Esophagus muscularis mucosa (tissue), 4 donors: ENCODE measurements around the gene DYNLT4. TPM values are rescaled to one million over a fixed set of nuclear protein-coding genes. Genes with fewer than 3 reads are reported as not detected.

Experiments used
- DNase-seq: peaks from one replicate; pipeline ENCODE4 v3.0.0-alpha.2; 2017; ENCODE audit errors: extremely low spot score
- H3K27ac ChIP-seq, 4 donors: fragments of 200-600 bp; sonication (generic); replicated peaks in 1 of 4; 1 replicate in 3 of 4; 2 replicates in 1 of 4; pipeline ENCODE4 v1.5.1; 2016 to 2019; ENCODE audit warnings: mild to moderate bottlenecking in 1 of 4
- H3K27me3 ChIP-seq, 4 donors: fragments of 200-600 bp; sonication (generic); one replicate each; pipeline versions ENCODE4 v1.5.1 to v1.6.0; 2016 to 2019
- H3K36me3 ChIP-seq, 4 donors: fragments of 200-600 bp; sonication (generic); one replicate each; pipeline ENCODE4 v1.5.1; 2016 to 2019
- H3K4me1 ChIP-seq, 4 donors: fragments of 200-600 bp; sonication (generic); one replicate each; pipeline ENCODE4 v1.5.1; 2016 to 2019
- H3K4me3 ChIP-seq, 4 donors: fragments of 200-600 bp; sonication (generic); 1 replicate in 2 of 4; 2 replicates in 2 of 4; pipeline ENCODE4 v1.5.1; 2016 to 2019; ENCODE audit warnings: mild to moderate bottlenecking in 4 of 4, moderate library complexity in 1 of 4
- H3K9me3 ChIP-seq, 4 donors: fragments of 200-600 bp; sonication (generic); 1 replicate in 3 of 4; 2 replicates in 1 of 4; pipeline ENCODE4 v1.5.1; 2016 to 2019
- CTCF ChIP-seq, 3 experiments: fragments of 200-600 bp in 2 of 3; fragments of 450-650 bp in 1 of 3; sonication (generic) in 2 of 3; IDR thresholded peaks; one replicate each; pipeline ENCODE4 v1.5.1; 2017 to 2019; ENCODE audit warnings: antibody characterized with exemption in 3 of 3, mild to moderate bottlenecking in 2 of 3, moderate library complexity in 1 of 3
- EP300 ChIP-seq: sonication (generic); formaldehyde crosslinking; IDR thresholded peaks from one replicate; pipeline ENCODE4 v1.6.1; 2017; ENCODE audit warnings: antibody characterized with exemption
- POLR2A ChIP-seq: fragments of 450-650 bp; IDR thresholded peaks from one replicate; pipeline ENCODE4 v1.6.1; 2017; ENCODE audit warnings: antibody characterized with exemption, moderate library complexity, mild to moderate bottlenecking, low read depth
- POLR2AphosphoS5 ChIP-seq, 2 donors: sonication (generic); formaldehyde crosslinking; IDR thresholded peaks; one replicate each; pipeline ENCODE4 v1.6.1; 2017; ENCODE audit warnings: antibody characterized with exemption in 2 of 2
- WGBS: methylation state at CpG from one replicate; pipeline ENCODE4 v1.1.5; 2018; 5-methylcytosine and 5-hydroxymethylcytosine counted together
- intact Hi-C: fragments of 100-400 bp; cut with DNase I; formaldehyde crosslinking; loops from one replicate; pipeline ENCODE4 v1.15.1; 2023
- total RNA-seq, 4 donors: library from RNA; depleted of rRNA; stranded (reverse); fragments of >200 nt; gene quantifications; one replicate each; pipeline versions ENCODE4 v1.1.0 to v1.2.1, GENCODE V29; 2016

Gene DYNLT4
- total RNA-seq, 4 donors from 2014 or later: 0.83 TPM; not detected in 3

GRCh38 chr1:44777969-44778635 lies 29.0 kb downstream of the DYNLT4 start:
- no peak overlapping the region for H3K27ac ChIP-seq
- H3K4me1 ChIP-seq: peaks cover 20 to 40% (median 33%) of the 10 kb centered on the region in 4 donors
- 70% methylated on average over 13 of the region's 13 CpGs for WGBS
- no peaks in the 10 kb centered on the region for H3K27me3 ChIP-seq
- no peak overlapping the region for H3K4me3 ChIP-seq
- H3K9me3 ChIP-seq: no peaks in the 10 kb centered on the region
- no peak for TF ChIP-seq POLR2AphosphoS5 (IDR thresholded peaks at IDR 0.05)
- TF ChIP-seq EP300: no peak
- TF ChIP-seq POLR2A: no peak
- no peak for TF ChIP-seq CTCF (IDR thresholded peaks at IDR 0.05)
- no peak for DNase-seq
- intact Hi-C loops: loop anchor here (5.0 kb wide), 1 partner anchor 46 kb away; the partner anchor contains the start of gene RNU5D-1
- H3K36me3 ChIP-seq: peaks cover 31 to 59% (median 49%) of the 10 kb centered on the region in 4 donors

GRCh38 chr1:44777547-44777946 lies 29.6 kb downstream of the DYNLT4 start:
- Histone ChIP-seq H3K36me3 (peaks cover 31 to 59% (median 49%) of the 10 kb centered on the region in 4 donors), H3K27me3 (no peaks in the 10 kb centered on the region), H3K27ac (no peak overlapping the region), H3K4me3 (no peak overlapping the region), H3K9me3 (no peaks in the 10 kb centered on the region), H3K4me1 (peaks cover 20 to 38% (median 33%) of the 10 kb centered on the region in 4 donors)
- TF ChIP-seq CTCF (IDR thresholded peaks at IDR 0.05) (no peak), POLR2A (no peak), POLR2AphosphoS5 (IDR thresholded peaks at IDR 0.05) (no peak), EP300 (no peak)
- DNase-seq: no peak
- WGBS: 86% methylated on average over 14 of the region's 14 CpGs
- intact Hi-C loops: loop anchor here (5.0 kb wide), 1 partner anchor 45 kb away; the partner anchor contains the start of gene RNU5D-1

DNA sequence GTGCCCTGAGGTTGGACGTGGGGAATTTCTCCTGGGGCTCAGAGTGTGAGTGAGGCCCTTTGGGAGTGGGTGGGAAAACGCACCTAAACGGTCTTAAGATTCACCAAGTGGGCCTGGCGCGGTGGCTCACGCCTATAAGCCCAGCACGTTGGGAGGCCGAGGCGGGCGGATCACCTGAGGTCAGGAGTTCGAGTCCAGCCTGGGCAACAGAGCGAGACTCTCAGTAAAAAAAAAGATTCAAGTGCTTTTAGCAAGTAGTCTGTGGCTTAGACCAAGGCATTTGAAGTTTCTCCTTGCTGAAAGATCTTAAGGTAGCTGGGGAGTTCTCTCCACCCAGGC lies 30.5 kb downstream of the DYNLT4 start:
- Histone ChIP-seq H3K4me3 (peak overlapping the region; percentile 62 to 83 (median 79)), H3K9me3 (no peaks in the 10 kb centered on the region), H3K36me3 (peaks cover 31 to 55% (median 49%) of the 10 kb centered on the region in 4 donors), H3K27ac (peak overlapping the region; percentile 91 to 97 (median 96)), H3K27me3 (no peaks in the 10 kb centered on the region), H3K4me1 (peaks cover 20 to 38% (median 33%) of the 10 kb centered on the region in 4 donors)
- no peak for DNase-seq
- intact Hi-C loops: loop anchor here (5.0 kb wide), 1 partner anchor 44 kb away; the partner anchor contains the start of gene RNU5D-1
- TF ChIP-seq EP300: no peak
- no peak for TF ChIP-seq POLR2AphosphoS5 (IDR thresholded peaks at IDR 0.05)
- TF ChIP-seq POLR2A: no peak
- TF ChIP-seq CTCF (IDR thresholded peaks at IDR 0.05): no peak
- WGBS: 55% methylated on average over 12 of the region's 12 CpGs

GRCh38 chr1:44775930-44776729 lies 31.0 kb downstream of the DYNLT4 start:
- H3K4me1 ChIP-seq: peaks cover 20 to 38% (median 33%) of the 10 kb centered on the region in 4 donors
- TF ChIP-seq POLR2AphosphoS5 (IDR thresholded peaks at IDR 0.05): no peak
- TF ChIP-seq POLR2A: no peak
- no peak for TF ChIP-seq EP300
- no peak for TF ChIP-seq CTCF (IDR thresholded peaks at IDR 0.05)
- peak overlapping the region; percentile 91 to 97 (median 96) for H3K27ac ChIP-seq
- WGBS: 14% methylated on average over 26 of the region's 36 CpGs
- DNase-seq: no peak
- peak overlapping the region; percentile 62 to 83 (median 79) for H3K4me3 ChIP-seq
- intact Hi-C loops: loop anchor here (5.0 kb wide), 1 partner anchor 44 kb away; the partner anchor contains the start of gene RNU5D-1
- peaks cover 28 to 50% (median 45%) of the 10 kb centered on the region in 4 donors for H3K36me3 ChIP-seq
- H3K9me3 ChIP-seq: no peaks in the 10 kb centered on the region
- no peaks in the 10 kb centered on the region for H3K27me3 ChIP-seq
